ENCODE data around the gene TMC8. TPM values are rescaled to one million over a fixed set of nuclear protein-coding genes. Genes with fewer than 3 reads are reported as not detected.
"Not testable (repeated sequence)": the region's sequence is repeated elsewhere in the genome, so short reads cannot be mapped to it uniquely, and the experiment has no call there.

TMC8 gene
- total and polyA plus RNA-seq, 3 experiments from 2014 or later = 117 to 139 (median 126) TPM

- peak; percentile 73 to 90 (median 84) for DNase-seq
- peak overlapping the region; percentile 96 for H3K4me3 ChIP-seq (ENCODE audit: low read length)
- no peak overlapping the region for H3K27ac ChIP-seq (ENCODE audit: low read depth, low read length)
- peaks cover 62 to 80% (median 70%) of the 10 kb centered on the region in 3 donors for H3K4me1 Mint-ChIP-seq
- peaks cover 79% of the 10 kb centered on the region for H3K4me1 ChIP-seq (ENCODE audit: insufficient read depth, low read length)
- H3K9me3 ChIP-seq (ENCODE audit: low read length) = no peaks in the 10 kb centered on the region
- peak overlapping the region; percentile 79 to 100 (median 85) for H3K4me3 Mint-ChIP-seq
- ChIA-PET POLR2A (interaction anchor here (0.9 to 17.3 kb wide), 7 partner anchors 10 to 117 kb away, joined by 3 to 333 read pairs (median 5); partner anchors contain the start of genes TMC6 and TMC8), CTCF (interaction anchor here (0.7 to 8.1 kb wide), 15 partner anchors 8 to 116 kb away, joined by 3 to 100 read pairs (median 7); partner anchors contain the start of gene TMC6)
- H3K27ac Mint-ChIP-seq = peak overlapping the region; percentile 71 to 95 (median 88)
- peaks cover 0 to 2% (median 0%) of the 10 kb centered on the region in 5 donors for H3K9me3 Mint-ChIP-seq
- H3K36me3 ChIP-seq (ENCODE audit: insufficient read depth, low read length) = peaks cover 49% of the 10 kb centered on the region
- H3K27me3 Mint-ChIP-seq = peaks cover 0 to 3% of the 10 kb centered on the region in 2 donors
- H3K27me3 ChIP-seq (ENCODE audit: insufficient read depth, low read length, poor library complexity, severe bottlenecking) = no peaks in the 10 kb centered on the region
- H3K36me3 Mint-ChIP-seq = peaks cover 7 to 67% (median 15%) of the 10 kb centered on the region in 3 donors
Observed at GRCh38 chr17:78133971-78134898, 3.7 kb downstream of the TMC8 start.

- peaks cover 49% of the 10 kb centered on the region for H3K36me3 ChIP-seq (ENCODE audit: insufficient read depth, low read length)
Observed at GRCh38 chr17:78134899-78135385, 4.4 kb downstream of the TMC8 start.

GRCh38 chr17:78135858-78136500 lies 5.4 kb downstream of the TMC8 start:
- POLR2A ChIA-PET = interaction anchor here (0.6 to 17.3 kb wide), 4 partner anchors 11 to 794 kb away, joined by 3 to 333 read pairs (median 24); partner anchors contain the start of genes TMC6 and TMC8
- H3K27ac ChIP-seq (ENCODE audit: low read depth, low read length) = no peak overlapping the region

More at GRCh38 chr17:78134899-78135385, 4.4 kb downstream of the TMC8 start:
- Histone ChIP-seq H3K9me3 (ENCODE audit: low read length) (no peaks in the 10 kb centered on the region), H3K4me1 (ENCODE audit: insufficient read depth, low read length) (peaks cover 78% of the 10 kb centered on the region), H3K27me3 (ENCODE audit: insufficient read depth, low read length, poor library complexity, severe bottlenecking) (no peaks in the 10 kb centered on the region), H3K4me3 (ENCODE audit: low read length) (no peak overlapping the region), H3K27ac (ENCODE audit: low read depth, low read length) (no peak overlapping the region)
- peak overlapping the region in 3 of 8 donors; percentile 1 to 71 (median 41) for H3K27ac Mint-ChIP-seq
- peaks cover 0 to 2% (median 0%) of the 10 kb centered on the region in 5 donors for H3K9me3 Mint-ChIP-seq
- POLR2A ChIA-PET = interaction anchor here (0.6 to 17.3 kb wide), 8 partner anchors 10 to 117 kb away, joined by 3 to 333 read pairs (median 5); partner anchors contain the start of genes TMC6 and TMC8
- CTCF ChIA-PET = interaction anchor here (0.7 to 8.1 kb wide), 14 partner anchors 9 to 116 kb away, joined by 3 to 100 read pairs (median 8); partner anchors contain the start of gene TMC6
- peaks cover 0 to 3% of the 10 kb centered on the region in 2 donors for H3K27me3 Mint-ChIP-seq
- peaks cover 60 to 77% (median 68%) of the 10 kb centered on the region in 3 donors for H3K4me1 Mint-ChIP-seq
- H3K36me3 Mint-ChIP-seq = peaks cover 7 to 67% (median 15%) of the 10 kb centered on the region in 3 donors
- DNase-seq = no peak
- H3K4me3 Mint-ChIP-seq = peak overlapping the region in 1 of 7 donors; percentile 51

GRCh38 chr17:78137392-78138203 lies 7.0 kb downstream of the TMC8 start:
- H3K27me3 ChIP-seq (ENCODE audit: insufficient read depth, low read length, poor library complexity, severe bottlenecking) = no peaks in the 10 kb centered on the region
- H3K4me3 Mint-ChIP-seq = peak overlapping the region; percentile 11 to 80 (median 51)
- peak overlapping the region; percentile 35 for H3K27ac ChIP-seq (ENCODE audit: low read depth, low read length)
- peak overlapping the region; percentile 59 to 94 (median 78) for H3K27ac Mint-ChIP-seq
- ChIA-PET CTCF (interaction anchor here (0.9 to 8.1 kb wide), 11 partner anchors 10 to 52 kb away, joined by 3 to 100 read pairs (median 4); partner anchors contain the start of gene TMC6), POLR2A (interaction anchor here (0.5 to 17.3 kb wide), 4 partner anchors 13 to 36 kb away, joined by 3 to 333 read pairs (median 4); partner anchors contain the start of genes TMC6 and TMC8)
- DNase-seq = peak in 3 of 5 donors; percentile 47 to 68 (median 54)
- H3K27me3 Mint-ChIP-seq = peaks cover 0 to 2% of the 10 kb centered on the region in 2 donors
- peaks cover 54% of the 10 kb centered on the region for H3K36me3 ChIP-seq (ENCODE audit: insufficient read depth, low read length)
- no peak overlapping the region for H3K4me3 ChIP-seq (ENCODE audit: low read length)
- peaks cover 94% of the 10 kb centered on the region for H3K4me1 ChIP-seq (ENCODE audit: insufficient read depth, low read length)
- H3K9me3 Mint-ChIP-seq = no peaks in the 10 kb centered on the region
- H3K36me3 Mint-ChIP-seq = peaks cover 3 to 76% (median 15%) of the 10 kb centered on the region in 3 donors
- peaks cover 62 to 87% (median 78%) of the 10 kb centered on the region in 3 donors for H3K4me1 Mint-ChIP-seq
- H3K9me3 ChIP-seq (ENCODE audit: low read length) = no peaks in the 10 kb centered on the region

More at GRCh38 chr17:78135858-78136500, 5.4 kb downstream of the TMC8 start:
- DNase-seq = no peak
- H3K36me3 Mint-ChIP-seq = peaks cover 3 to 66% (median 15%) of the 10 kb centered on the region in 3 donors
- H3K27me3 Mint-ChIP-seq = peaks cover 0 to 3% of the 10 kb centered on the region in 2 donors
- Histone ChIP-seq H3K4me1 (ENCODE audit: insufficient read depth, low read length) (peaks cover 84% of the 10 kb centered on the region), H3K9me3 (ENCODE audit: low read length) (no peaks in the 10 kb centered on the region), H3K4me3 (ENCODE audit: low read length) (no peak overlapping the region), H3K27me3 (ENCODE audit: insufficient read depth, low read length, poor library complexity, severe bottlenecking) (no peaks in the 10 kb centered on the region), H3K36me3 (ENCODE audit: insufficient read depth, low read length) (peaks cover 47% of the 10 kb centered on the region)
- peaks cover 0 to 2% (median 0%) of the 10 kb centered on the region in 5 donors for H3K9me3 Mint-ChIP-seq
- CTCF ChIA-PET = interaction anchor here (0.6 to 8.1 kb wide), 11 partner anchors 10 to 115 kb away, joined by 4 to 100 read pairs (median 13); partner anchors contain the start of gene TMC6
- H3K27ac Mint-ChIP-seq = peak overlapping the region in 7 of 8 donors; percentile 1 to 77 (median 38)
- peak overlapping the region in 4 of 7 donors; percentile 9 to 31 (median 26) for H3K4me3 Mint-ChIP-seq
- peaks cover 57 to 74% (median 69%) of the 10 kb centered on the region in 3 donors for H3K4me1 Mint-ChIP-seq

GRCh38 chr17:78138204-78139060 lies 7.9 kb downstream of the TMC8 start:
- Mint-ChIP-seq H3K27ac (peak overlapping the region in 6 of 8 donors; percentile 43 to 86 (median 64)), H3K36me3 (peaks cover 3 to 69% (median 15%) of the 10 kb centered on the region in 3 donors), H3K9me3 (no peaks in the 10 kb centered on the region), H3K27me3 (no peaks in the 10 kb centered on the region), H3K4me3 (no peak overlapping the region), H3K4me1 (peaks cover 58 to 85% (median 72%) of the 10 kb centered on the region in 3 donors)
- DNase-seq = peak in 1 of 5 donors; percentile 49
- ChIA-PET CTCF (interaction anchor here (0.9 to 8.1 kb wide), 12 partner anchors 8 to 53 kb away, joined by 3 to 100 read pairs (median 6); partner anchors contain the start of genes TMC6 and TMC8), POLR2A (interaction anchor here (0.5 to 17.3 kb wide), 5 partner anchors 14 to 44 kb away, joined by 3 to 333 read pairs (median 4); partner anchors contain the start of genes TMC6 and TMC8)
- Histone ChIP-seq H3K27me3 (ENCODE audit: insufficient read depth, low read length, poor library complexity, severe bottlenecking) (no peaks in the 10 kb centered on the region), H3K4me3 (ENCODE audit: low read length) (no peak overlapping the region), H3K27ac (ENCODE audit: low read depth, low read length) (no peak overlapping the region), H3K4me1 (ENCODE audit: insufficient read depth, low read length) (peaks cover 90% of the 10 kb centered on the region), H3K36me3 (ENCODE audit: insufficient read depth, low read length) (peaks cover 47% of the 10 kb centered on the region), H3K9me3 (ENCODE audit: low read length) (no peaks in the 10 kb centered on the region)

GRCh38 chr17:78139861-78140168 lies 9.2 kb downstream of the TMC8 start:
- H3K9me3 ChIP-seq (ENCODE audit: low read length); DNase-seq; H3K27me3 Mint-ChIP-seq; H3K9me3 Mint-ChIP-seq; H3K27me3 ChIP-seq (ENCODE audit: insufficient read depth, low read length, poor library complexity, severe bottlenecking): not testable (repeated sequence)
- H3K36me3 Mint-ChIP-seq = peaks cover 3 to 56% (median 8%) of the 10 kb centered on the region in 3 donors
- peaks cover 47 to 86% (median 60%) of the 10 kb centered on the region in 3 donors for H3K4me1 Mint-ChIP-seq
- CTCF ChIA-PET = interaction anchor here (0.7 to 8.1 kb wide), 7 partner anchors 10 to 111 kb away, joined by 3 to 100 read pairs (median 12); partner anchors contain the start of genes TMC6 and TMC8
- peak overlapping the region; percentile 73 to 95 (median 92) for H3K27ac Mint-ChIP-seq
- POLR2A ChIA-PET = interaction anchor here (0.7 to 17.3 kb wide), 7 partner anchors 15 to 181 kb away, joined by 3 to 333 read pairs (median 7); partner anchors contain the start of genes TMC6, TMC8 and TNRC6C
- Histone ChIP-seq H3K4me3 (ENCODE audit: low read length) (peak overlapping the region; percentile 12), H3K4me1 (ENCODE audit: insufficient read depth, low read length) (peaks cover 82% of the 10 kb centered on the region), H3K27ac (ENCODE audit: low read depth, low read length) (peak overlapping the region; percentile 54), H3K36me3 (ENCODE audit: insufficient read depth, low read length) (peaks cover 35% of the 10 kb centered on the region)
- H3K4me3 Mint-ChIP-seq = peak overlapping the region in 6 of 7 donors; percentile 32 to 82 (median 60)
